DND-41 (cell line): ENCODE data around the gene RABGAP1L.

Experiments
- EZH2 ChIP-seq: IDR thresholded peaks from 3 replicates; pipeline ENCODE4 v1.6.1; 2012; ENCODE audit warnings: borderline replicate concordance, low read depth, mild to moderate bottlenecking, moderate library complexity, low read length, inconsistent platforms; ENCODE audit not compliant: severe bottlenecking
- TF ChIP-seq, protein P1 (sequence below): IDR thresholded peaks from 2 replicates; pipeline ENCODE4 v1.5.1; 2012; ENCODE audit warnings: borderline replicate concordance, low read length, moderate library complexity, mild to moderate bottlenecking; ENCODE audit not compliant: poor library complexity, severe bottlenecking; ENCODE audit errors: extremely low read depth

DNA sequence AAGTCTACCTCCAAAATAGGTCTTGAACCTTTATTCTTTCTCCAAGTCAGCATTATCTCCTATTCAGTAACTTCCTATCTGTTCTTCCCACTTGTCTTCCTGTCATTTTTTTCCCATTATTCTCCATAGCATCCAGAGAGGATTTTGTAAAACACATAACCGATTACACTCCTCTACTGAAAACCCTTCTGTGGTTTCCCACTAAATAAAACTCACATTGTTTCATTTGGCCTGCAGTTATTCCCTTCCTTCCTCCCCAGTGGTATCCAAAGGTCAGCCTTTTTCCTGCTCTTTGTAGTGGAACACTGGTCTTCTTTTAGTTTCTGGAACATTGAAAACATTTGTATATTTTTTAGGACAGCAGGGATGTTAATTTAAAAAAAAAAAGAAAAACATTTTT, 554.5 kb downstream of the RABGAP1L start:
- TF ChIP-seq, protein P1, sequence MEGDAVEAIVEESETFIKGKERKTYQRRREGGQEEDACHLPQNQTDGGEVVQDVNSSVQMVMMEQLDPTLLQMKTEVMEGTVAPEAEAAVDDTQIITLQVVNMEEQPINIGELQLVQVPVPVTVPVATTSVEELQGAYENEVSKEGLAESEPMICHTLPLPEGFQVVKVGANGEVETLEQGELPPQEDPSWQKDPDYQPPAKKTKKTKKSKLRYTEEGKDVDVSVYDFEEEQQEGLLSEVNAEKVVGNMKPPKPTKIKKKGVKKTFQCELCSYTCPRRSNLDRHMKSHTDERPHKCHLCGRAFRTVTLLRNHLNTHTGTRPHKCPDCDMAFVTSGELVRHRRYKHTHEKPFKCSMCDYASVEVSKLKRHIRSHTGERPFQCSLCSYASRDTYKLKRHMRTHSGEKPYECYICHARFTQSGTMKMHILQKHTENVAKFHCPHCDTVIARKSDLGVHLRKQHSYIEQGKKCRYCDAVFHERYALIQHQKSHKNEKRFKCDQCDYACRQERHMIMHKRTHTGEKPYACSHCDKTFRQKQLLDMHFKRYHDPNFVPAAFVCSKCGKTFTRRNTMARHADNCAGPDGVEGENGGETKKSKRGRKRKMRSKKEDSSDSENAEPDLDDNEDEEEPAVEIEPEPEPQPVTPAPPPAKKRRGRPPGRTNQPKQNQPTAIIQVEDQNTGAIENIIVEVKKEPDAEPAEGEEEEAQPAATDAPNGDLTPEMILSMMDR = no peak
- TF ChIP-seq EZH2 = no peak
